Measurements from ENCODE around the gene CFAP97D2. TPM values are rescaled to one million over a fixed set of nuclear protein-coding genes. Genes with fewer than 3 reads are reported as not detected.
"Not testable (repeated sequence)": the region's sequence is repeated elsewhere in the genome, so short reads cannot be mapped to it uniquely, and the experiment has no call there.

CFAP97D2 gene
- total and polyA plus RNA-seq, 5 experiments from 2014 or later, result 1.5 to 4.8 (median 2.6) TPM

DNA sequence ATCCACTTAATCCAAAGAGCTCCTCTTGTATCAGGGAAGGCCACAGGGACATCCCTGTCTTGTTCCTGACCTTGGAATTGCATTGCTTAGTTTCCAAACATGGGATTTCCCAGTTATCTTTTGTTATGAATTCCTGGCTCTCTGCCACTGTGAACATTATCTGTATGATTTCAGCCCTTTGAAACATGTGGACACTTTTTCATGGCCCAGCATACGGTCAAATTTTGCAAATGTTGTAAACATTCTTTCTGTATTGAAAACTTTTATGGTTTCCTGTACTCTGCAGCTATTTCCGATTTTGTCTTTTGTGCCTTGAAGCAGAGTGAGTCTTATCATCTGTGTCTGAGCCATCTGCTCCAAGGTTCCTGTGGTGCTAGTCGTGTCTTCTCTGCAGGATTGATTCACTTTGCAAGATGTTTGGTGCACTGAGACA, 4.5 kb upstream of the CFAP97D2 start:
- Mint-ChIP-seq H3K4me1 (peaks cover 10 to 48% (median 35%) of the 10 kb centered on the region in 4 donors), H3K4me3 (peak overlapping the region in 2 of 10 donors; percentile 22 to 27), H3K27me3 (no peaks in the 10 kb centered on the region), H3K36me3 (peaks cover 0 to 21% (median 5%) of the 10 kb centered on the region in 3 donors), H3K27ac (peak overlapping the region in 7 of 10 donors; percentile 5 to 66 (median 30)), H3K9me3 (peaks cover 0 to 34% (median 3%) of the 10 kb centered on the region in 9 donors)
- DNase-seq (no peak), ATAC-seq (no peak)
- POLR2A ChIA-PET, result interaction anchor here (0.7 to 7.5 kb wide), 6 partner anchors 10 to 65 kb away, joined by 3 to 62 read pairs (median 6); no protein-coding TSS in a partner anchor

DNA sequence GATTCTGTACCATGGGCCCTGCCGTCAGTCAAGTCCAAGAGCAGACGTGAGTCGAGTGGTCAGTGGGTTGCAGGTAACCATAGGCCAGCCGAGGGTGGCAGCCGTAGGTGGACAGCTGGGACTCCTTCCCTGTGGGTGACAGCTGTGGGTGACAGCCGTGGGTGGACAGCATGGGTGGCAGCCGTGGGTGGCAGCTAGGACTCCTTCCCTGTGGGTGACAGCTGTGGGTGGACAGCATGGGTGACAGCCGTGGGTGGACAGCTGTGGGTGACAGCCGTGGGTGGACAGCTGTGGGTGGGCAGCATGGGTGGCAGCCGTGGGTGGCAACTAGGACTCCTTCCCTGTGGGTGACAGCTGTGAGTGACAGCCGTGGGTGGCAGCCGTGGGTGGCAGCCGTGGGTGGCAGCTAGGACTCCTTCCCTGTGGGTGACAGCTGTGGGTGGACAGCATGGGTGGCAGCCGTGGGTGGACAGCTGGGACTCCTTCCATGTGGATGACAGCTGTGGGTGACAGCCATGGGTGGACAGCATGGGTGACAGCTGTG, 2.6 kb upstream of the CFAP97D2 start:
- not testable (repeated sequence) for DNase-seq, H3K27me3 Mint-ChIP-seq, ATAC-seq
- Mint-ChIP-seq H3K4me3 (peak overlapping the region in 2 of 10 donors; percentile 34 to 36), H3K27ac (peak overlapping the region in 5 of 10 donors; percentile 13 to 41 (median 37)), H3K4me1 (peaks cover 19 to 64% (median 51%) of the 10 kb centered on the region in 4 donors), H3K9me3 (peaks cover 0 to 33% (median 3%) of the 10 kb centered on the region in 9 donors), H3K36me3 (peaks cover 0 to 21% (median 8%) of the 10 kb centered on the region in 3 donors)
- POLR2A ChIA-PET, result interaction anchor here (1.3 to 7.5 kb wide), 3 partner anchors 11 to 111 kb away, joined by 3 to 62 read pairs (median 5); no protein-coding TSS in a partner anchor

DNA sequence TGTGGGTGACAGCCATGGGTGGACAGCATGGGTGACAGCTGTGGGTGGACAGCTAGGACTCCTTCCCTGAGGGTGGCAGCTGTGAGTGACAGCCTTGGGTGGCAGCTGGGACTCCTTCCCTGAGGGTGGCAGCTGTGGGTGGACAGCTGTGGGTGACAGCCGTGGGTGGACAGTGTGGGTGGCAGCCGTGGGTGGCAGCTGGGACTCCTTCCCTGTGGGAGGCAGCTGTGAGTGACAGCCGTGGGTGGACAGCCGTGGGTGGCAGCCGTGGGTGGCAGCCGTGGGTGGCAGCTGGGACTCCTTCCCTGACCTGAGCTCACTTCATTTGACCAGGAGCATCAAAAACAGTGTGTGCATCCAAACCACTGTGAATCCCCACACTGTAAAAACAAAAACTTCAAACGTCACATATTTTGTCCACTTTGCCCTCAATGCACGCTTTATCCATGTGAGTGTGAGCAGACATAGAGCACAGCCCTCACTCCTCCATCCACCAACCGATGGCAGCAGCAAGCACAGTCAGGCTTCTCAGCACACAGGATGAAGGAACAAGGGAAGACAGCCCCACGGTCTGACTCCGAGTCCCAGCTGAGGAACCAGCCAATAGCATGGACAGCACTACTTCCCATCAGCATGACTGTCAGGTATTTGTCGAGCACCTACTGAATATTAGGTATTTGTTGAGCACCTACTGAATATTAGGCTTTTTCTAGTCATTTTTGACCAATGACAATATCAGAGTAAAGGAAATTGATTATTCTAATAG, 1.6 kb upstream of the CFAP97D2 start:
- H3K36me3 Mint-ChIP-seq, result peaks cover 0 to 16% (median 8%) of the 10 kb centered on the region in 3 donors
- DNase-seq (no peak), ATAC-seq (peak in 1 of 2 donors; percentile 35)
- H3K27ac Mint-ChIP-seq, result peak overlapping the region in 6 of 10 donors; percentile 5 to 78 (median 25)
- H3K4me1 Mint-ChIP-seq, result peaks cover 22 to 66% (median 53%) of the 10 kb centered on the region in 4 donors
- H3K4me3 Mint-ChIP-seq, result no peak overlapping the region
- POLR2A ChIA-PET, result interaction anchor here (1.3 to 7.5 kb wide), 3 partner anchors 9 to 112 kb away, joined by 3 to 62 read pairs (median 10); no protein-coding TSS in a partner anchor
- no peaks in the 10 kb centered on the region for H3K27me3 Mint-ChIP-seq
- peaks cover 0 to 23% (median 3%) of the 10 kb centered on the region in 9 donors for H3K9me3 Mint-ChIP-seq

DNA sequence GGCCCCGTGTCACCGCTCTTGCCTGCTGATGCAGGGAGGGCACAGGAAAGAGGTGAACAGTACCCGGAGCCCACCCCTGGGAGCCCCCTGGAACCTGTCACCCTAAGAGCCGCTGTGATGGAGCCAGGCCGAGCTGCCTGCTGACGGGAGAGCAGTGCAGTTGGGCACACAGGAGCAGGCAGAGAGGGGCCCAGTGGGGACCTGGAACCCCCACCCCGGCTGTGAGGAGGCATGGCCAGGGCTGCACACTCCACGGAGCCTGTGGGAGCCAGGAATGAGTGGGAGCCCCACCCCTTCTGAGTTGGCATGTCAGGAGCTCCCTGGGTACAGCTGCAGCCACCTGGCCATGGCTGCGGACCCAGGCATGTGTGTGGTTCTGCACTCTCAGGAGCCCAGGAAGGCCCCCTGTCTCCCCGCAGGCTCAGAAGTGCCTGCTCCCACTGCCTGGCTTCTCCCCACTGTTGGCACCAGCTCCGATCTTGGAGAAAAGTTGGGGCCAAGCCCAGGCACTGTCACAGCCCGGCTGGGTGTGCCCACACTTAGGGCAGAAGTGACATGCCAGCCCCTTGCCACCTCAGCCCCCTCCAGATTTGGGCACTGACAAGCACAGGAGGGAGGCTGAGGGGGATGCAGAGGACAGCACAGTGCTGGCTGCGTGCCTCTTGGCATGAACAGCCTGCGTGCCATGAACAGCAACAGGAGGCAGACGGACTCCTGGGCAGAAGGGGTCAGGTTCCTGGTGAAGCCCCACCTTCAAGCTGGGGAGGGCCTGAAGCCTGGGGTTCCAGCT, 6.3 kb downstream of the CFAP97D2 start:
- POLR2A ChIA-PET, result interaction anchor here (0.9 to 2.2 kb wide), 3 partner anchors 11 to 24 kb away, joined by 3 to 9 read pairs (median 6); no protein-coding TSS in a partner anchor
- H3K4me1 Mint-ChIP-seq, result peaks cover 11 to 32% (median 26%) of the 10 kb centered on the region in 4 donors
- no peak overlapping the region for H3K27ac Mint-ChIP-seq
- H3K36me3 Mint-ChIP-seq, result peaks cover 2 to 11% (median 9%) of the 10 kb centered on the region in 3 donors
- ATAC-seq, result no peak
- H3K9me3 Mint-ChIP-seq, result peaks cover 2 to 13% (median 7%) of the 10 kb centered on the region in 9 donors
- DNase-seq, result no peak
- H3K4me3 Mint-ChIP-seq, result no peak overlapping the region
- no peaks in the 10 kb centered on the region for H3K27me3 Mint-ChIP-seq

DNA sequence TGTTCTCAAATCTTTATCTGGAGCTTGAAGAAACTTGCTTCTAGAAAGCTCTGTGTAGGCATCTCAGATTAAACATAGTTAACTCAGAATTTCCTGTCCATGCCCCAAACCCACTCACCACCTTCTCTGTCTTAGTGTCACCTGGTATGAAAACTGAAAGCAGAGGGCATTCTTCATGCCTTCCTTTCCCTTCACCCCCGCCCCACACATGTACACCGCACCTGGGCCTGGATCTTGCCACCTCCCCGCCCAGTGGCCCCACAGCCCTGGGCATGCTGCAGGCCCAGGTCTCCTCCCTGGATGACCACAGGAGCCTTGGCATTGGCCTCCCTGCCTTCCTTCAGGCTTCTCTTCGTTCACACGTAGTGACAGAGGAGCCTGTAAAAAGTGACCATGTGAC, 15.8 kb downstream of the CFAP97D2 start:
- ATAC-seq (peak; percentile 68 to 88), DNase-seq (peak in 4 of 10 donors; percentile 13 to 32 (median 23))
- POLR2A ChIA-PET, result interaction anchor here (1.1 to 2.0 kb wide), 5 partner anchors 8 to 64 kb away, joined by 3 to 7 read pairs (median 4); no protein-coding TSS in a partner anchor
- Mint-ChIP-seq H3K36me3 (peaks cover 2 to 7% (median 4%) of the 10 kb centered on the region in 3 donors), H3K27me3 (no peaks in the 10 kb centered on the region), H3K4me3 (peak overlapping the region in 7 of 10 donors; percentile 9 to 60 (median 40)), H3K27ac (peak overlapping the region; percentile 41 to 83 (median 66)), H3K9me3 (peaks cover 2 to 10% (median 7%) of the 10 kb centered on the region in 9 donors), H3K4me1 (peaks cover 9 to 24% (median 20%) of the 10 kb centered on the region in 4 donors)

DNA sequence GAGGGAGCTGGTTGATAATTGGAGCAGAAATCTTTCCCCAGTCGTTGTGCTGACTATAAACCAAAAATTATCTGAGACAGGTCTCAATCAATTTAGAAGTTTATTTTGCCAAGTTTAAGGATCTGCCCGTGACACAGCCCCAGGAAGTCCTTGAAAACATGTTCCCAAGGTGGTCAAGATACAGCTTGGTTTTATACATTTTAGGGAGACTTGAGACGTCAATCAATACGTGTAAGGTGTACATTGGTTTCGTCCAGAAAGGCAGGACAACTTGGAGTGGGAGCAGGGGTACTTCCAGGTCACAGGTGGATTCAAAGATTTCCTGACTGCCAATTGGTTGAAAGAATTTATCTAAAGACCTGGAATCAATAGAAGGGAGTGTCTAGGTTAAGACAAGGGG, 17.6 kb downstream of the CFAP97D2 start:
- H3K9me3 Mint-ChIP-seq, result peaks cover 0 to 9% (median 0%) of the 10 kb centered on the region in 9 donors
- H3K27ac Mint-ChIP-seq, result peak overlapping the region in 2 of 10 donors; percentile 19 to 22
- H3K4me3 Mint-ChIP-seq, result no peak overlapping the region
- DNase-seq (no peak), ATAC-seq (no peak)
- no peaks in the 10 kb centered on the region for H3K27me3 Mint-ChIP-seq
- H3K4me1 Mint-ChIP-seq, result peaks cover 8 to 24% (median 21%) of the 10 kb centered on the region in 4 donors
- POLR2A ChIA-PET, result interaction anchor here (0.7 to 1.7 kb wide), 3 partner anchors 9 to 39 kb away, joined by 3 to 5 read pairs (median 3); no protein-coding TSS in a partner anchor
- peaks cover 0 to 2% (median 0%) of the 10 kb centered on the region in 3 donors for H3K36me3 Mint-ChIP-seq

DNA sequence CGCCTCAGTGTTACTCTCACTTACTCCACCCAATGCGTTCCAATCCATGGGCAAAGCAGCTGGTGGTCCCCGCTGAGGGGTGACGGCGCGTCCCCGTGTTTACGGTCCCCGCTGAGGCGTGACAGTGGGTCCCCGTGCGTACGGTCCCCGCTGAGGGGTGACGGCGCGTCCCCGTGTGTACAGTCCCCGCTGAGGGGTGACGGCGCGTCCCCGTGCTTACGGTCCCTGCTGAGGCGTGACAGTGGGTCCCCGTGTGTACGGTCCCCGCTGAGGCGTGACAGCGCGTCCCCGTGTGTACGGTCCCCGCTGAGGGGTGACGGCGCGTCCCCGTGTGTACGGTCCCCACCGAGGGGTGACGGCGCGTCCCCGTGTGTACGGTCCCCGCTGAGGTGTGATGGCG, 19.5 kb downstream of the CFAP97D2 start:
- no peaks in the 10 kb centered on the region for H3K27me3 Mint-ChIP-seq
- ATAC-seq (no peak), DNase-seq (no peak)
- peaks cover 17 to 43% (median 34%) of the 10 kb centered on the region in 4 donors for H3K4me1 Mint-ChIP-seq
- H3K36me3 Mint-ChIP-seq, result no peaks in the 10 kb centered on the region
- H3K4me3 Mint-ChIP-seq, result no peak overlapping the region
- no peak overlapping the region for H3K27ac Mint-ChIP-seq
- POLR2A ChIA-PET, result no interaction called here
- H3K9me3 Mint-ChIP-seq, result peaks cover 0 to 9% (median 0%) of the 10 kb centered on the region in 9 donors

DNA sequence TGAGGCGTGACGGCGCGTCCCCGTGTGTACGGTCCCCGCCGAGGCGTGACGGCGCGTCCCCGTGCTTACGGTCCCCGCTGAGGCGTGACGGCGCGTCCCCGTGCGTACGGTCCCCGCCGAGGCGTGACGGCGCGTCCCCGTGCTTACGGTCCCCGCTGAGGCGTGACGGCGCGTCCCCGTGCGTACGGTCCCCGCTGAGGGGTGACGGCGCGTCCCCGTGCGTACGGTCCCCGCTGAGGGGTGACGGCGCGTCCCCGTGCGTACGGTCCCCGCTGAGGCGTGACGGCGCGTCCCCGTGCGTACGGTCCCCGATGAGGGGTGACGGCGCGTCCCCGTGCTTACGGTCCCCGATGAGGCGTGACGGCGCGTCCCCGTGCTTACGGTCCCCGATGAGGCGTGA, 20.5 kb downstream of the CFAP97D2 start:
- POLR2A ChIA-PET, ATAC-seq: not testable (repeated sequence)

DNA sequence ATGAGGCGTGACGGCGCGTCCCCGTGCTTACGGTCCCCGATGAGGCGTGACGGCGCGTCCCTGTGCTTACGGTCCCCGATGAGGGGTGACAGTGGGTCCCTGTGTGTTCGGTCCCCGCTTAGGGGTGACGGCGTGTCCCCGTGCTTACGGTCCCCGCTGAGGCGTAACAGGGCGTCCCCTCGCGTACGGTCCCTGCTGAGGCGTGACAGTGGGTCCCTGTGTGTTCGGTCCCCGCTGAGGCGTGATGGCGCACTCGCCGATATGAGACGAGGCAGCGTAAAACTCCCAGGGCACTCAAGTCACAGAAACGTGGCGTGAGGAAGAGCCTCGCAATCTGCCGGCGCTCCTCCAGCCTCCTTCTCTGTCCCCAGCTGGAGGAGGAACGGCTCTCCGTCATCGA, 20.9 kb downstream of the CFAP97D2 start:
- POLR2A ChIA-PET, result interaction anchor here (1.3 kb wide), 1 partner anchor 33 kb away, joined by 5 read pairs; no protein-coding TSS in a partner anchor
- H3K36me3 Mint-ChIP-seq, result no peaks in the 10 kb centered on the region
- DNase-seq (peak in 1 of 10 donors; percentile 10), ATAC-seq (peak in 1 of 2 donors; percentile 53)
- peaks cover 23 to 43% (median 35%) of the 10 kb centered on the region in 4 donors for H3K4me1 Mint-ChIP-seq
- H3K27ac Mint-ChIP-seq, result peak overlapping the region in 3 of 10 donors; percentile 36 to 60 (median 36)
- H3K9me3 Mint-ChIP-seq, result peaks cover 0 to 6% (median 0%) of the 10 kb centered on the region in 9 donors
- H3K4me3 Mint-ChIP-seq, result peak overlapping the region in 3 of 10 donors; percentile 26 to 56 (median 27)
- no peaks in the 10 kb centered on the region for H3K27me3 Mint-ChIP-seq

More for the DNA sequence above, 20.5 kb downstream of the CFAP97D2 start:
- H3K27ac Mint-ChIP-seq, H3K27me3 Mint-ChIP-seq, H3K4me3 Mint-ChIP-seq, DNase-seq, H3K9me3 Mint-ChIP-seq, H3K36me3 Mint-ChIP-seq: not testable (repeated sequence)
- H3K4me1 Mint-ChIP-seq, result peaks cover 21 to 43% (median 35%) of the 10 kb centered on the region in 4 donors

DNA sequence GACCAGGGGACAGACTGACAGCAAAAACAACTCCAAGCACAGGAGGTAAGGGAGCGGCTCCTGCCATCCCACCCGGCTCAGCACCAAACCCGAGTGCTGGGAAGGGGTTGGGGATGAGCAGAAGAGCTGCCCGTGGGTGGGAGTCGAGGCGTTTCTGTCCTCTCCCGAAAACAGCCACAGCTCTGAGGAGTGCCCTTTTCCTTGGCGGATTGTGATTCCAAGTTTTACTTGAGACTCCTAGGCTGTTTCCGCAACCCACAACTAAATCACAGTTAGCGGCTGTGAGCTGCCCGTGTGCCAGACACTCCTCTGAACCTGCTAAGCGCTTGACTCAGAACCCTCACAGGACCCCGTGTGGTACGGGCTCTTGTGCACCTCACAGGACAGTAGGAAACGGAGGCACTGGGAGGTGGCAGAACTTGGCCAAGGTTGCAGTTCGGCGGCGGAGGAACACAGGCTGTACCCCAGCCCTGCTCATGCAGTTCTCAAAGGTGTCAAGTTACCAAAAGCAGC, 21.4 kb downstream of the CFAP97D2 start:
- H3K27ac Mint-ChIP-seq, result peak overlapping the region in 4 of 10 donors; percentile 9 to 60 (median 42)
- H3K4me1 Mint-ChIP-seq, result peaks cover 20 to 42% (median 33%) of the 10 kb centered on the region in 4 donors

DNA sequence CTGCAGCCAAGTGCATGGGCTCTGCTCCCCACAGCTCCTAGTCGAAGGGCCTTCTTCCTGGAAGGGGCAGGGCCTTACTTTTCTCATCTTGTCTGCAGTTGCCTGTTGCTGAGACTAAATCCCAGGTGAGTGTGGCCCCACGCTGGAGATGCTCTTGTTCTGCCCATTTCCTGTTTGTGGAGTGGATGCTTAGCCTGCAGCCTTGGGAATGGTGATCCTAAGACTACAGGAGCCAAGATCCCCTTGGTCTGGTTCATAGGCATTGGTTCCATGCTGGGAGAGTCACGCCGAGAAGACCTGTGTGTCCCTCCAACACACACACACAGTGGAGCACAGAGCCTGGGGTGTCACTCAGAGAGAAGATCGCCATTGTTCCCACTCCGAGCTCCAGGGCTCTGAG, 23.5 kb downstream of the CFAP97D2 start:
- no peak for ATAC-seq
- Mint-ChIP-seq H3K36me3 (no peaks in the 10 kb centered on the region), H3K9me3 (peaks cover 0 to 5% (median 0%) of the 10 kb centered on the region in 9 donors), H3K4me1 (peaks cover 23 to 49% (median 36%) of the 10 kb centered on the region in 4 donors), H3K27ac (peak overlapping the region in 1 of 10 donors; percentile 9), H3K4me3 (no peak overlapping the region), H3K27me3 (no peaks in the 10 kb centered on the region)
- no peak for DNase-seq
- POLR2A ChIA-PET, result interaction anchor here (0.9 to 2.4 kb wide), 6 partner anchors 10 to 57 kb away, joined by 3 to 7 read pairs (median 4); no protein-coding TSS in a partner anchor

More for the DNA sequence above, 21.4 kb downstream of the CFAP97D2 start:
- Mint-ChIP-seq H3K27me3 (no peaks in the 10 kb centered on the region), H3K36me3 (no peaks in the 10 kb centered on the region), H3K4me3 (peak overlapping the region in 3 of 10 donors; percentile 26 to 56 (median 27)), H3K9me3 (peaks cover 0 to 6% (median 0%) of the 10 kb centered on the region in 9 donors)
- POLR2A ChIA-PET, result interaction anchor here (1.2 to 1.3 kb wide), 2 partner anchors 25 to 33 kb away, joined by 4 to 5 read pairs; no protein-coding TSS in a partner anchor
- DNase-seq (no peak), ATAC-seq (peak in 1 of 2 donors; percentile 22)
